Neural cell (in vitro differentiated cells): Measurements from ENCODE around the gene DLG2. TPM values are rescaled to one million over a fixed set of nuclear protein-coding genes. Genes with fewer than 3 reads are reported as not detected.

Experiments
- H2AFZ ChIP-seq: fragments of 200-600, 300-800 bp; sonication (generic), shearing (Covaris generic); 2 replicates; pipeline ENCODE4 v1.6.0; 2014; ENCODE audit warnings: low read depth, mild to moderate bottlenecking, antibody characterized with exemption, low read length, moderate library complexity
- H3F3A ChIP-seq: fragments of 200-600 bp; shearing (Covaris generic); 2 replicates; pipeline ENCODE4 v1.6.1; 2016; ENCODE audit warnings: mild to moderate bottlenecking, moderate library complexity, mixed read lengths, antibody characterized with exemption, low read length; ENCODE audit not compliant: insufficient read depth, poor library complexity, severe bottlenecking
- H3K27ac ChIP-seq: fragments of 200-600, 300-800 bp; sonication (generic), shearing (Covaris generic); 2 replicates; pipeline ENCODE4 v1.5.1; 2014; ENCODE audit warnings: mild to moderate bottlenecking, low read length, moderate library complexity
- H3K27me3 ChIP-seq: fragments of 300-800, 200-600 bp; sonication (generic), shearing (Covaris generic); 2 replicates; pipeline ENCODE4 v1.6.0; 2014; ENCODE audit warnings: mild to moderate bottlenecking, low read depth, low read length, moderate library complexity; ENCODE audit not compliant: insufficient read depth
- H3K36me3 ChIP-seq: fragments of 300-800, 200-600 bp; sonication (generic), shearing (Covaris generic); 2 replicates; pipeline ENCODE4 v1.5.1; 2014; ENCODE audit warnings: mild to moderate bottlenecking, antibody characterized with exemption, low read length, moderate library complexity; ENCODE audit not compliant: insufficient read depth
- H3K4me2 ChIP-seq: fragments of 300-800, 200-600 bp; sonication (generic), shearing (Covaris generic); 2 replicates; pipeline ENCODE4 v1.6.0; 2014; ENCODE audit warnings: mild to moderate bottlenecking, low read length
- H3K4me3 ChIP-seq: fragments of 300-800, 200-600 bp; sonication (generic), shearing (Covaris generic); 2 replicates; pipeline ENCODE4 v1.5.1; 2014; ENCODE audit warnings: mild to moderate bottlenecking, low read length, moderate library complexity
- H3K79me2 ChIP-seq: fragments of 200-600 bp; shearing (Covaris generic); replicated peaks from 2 replicates; pipeline ENCODE4 v1.6.0; 2014; ENCODE audit warnings: mild to moderate bottlenecking, low read length, moderate library complexity; ENCODE audit not compliant: insufficient read depth
- H3K9ac ChIP-seq: fragments of 300-800, 200-600 bp; sonication (generic), shearing (Covaris generic); 2 replicates; pipeline ENCODE4 v1.6.1; 2016; ENCODE audit warnings: mild to moderate bottlenecking, low read length, mixed read lengths
- H3K9me2 ChIP-seq: fragments of 200-600 bp; shearing (Covaris generic); 2 replicates; pipeline ENCODE4 v1.6.1; 2016; ENCODE audit warnings: mild to moderate bottlenecking, low read length, mixed read lengths; ENCODE audit not compliant: insufficient read depth
- H3K9me3 ChIP-seq: fragments of 200-600, 300-800 bp; sonication (generic), shearing (Covaris generic); 2 replicates; pipeline ENCODE4 v1.6.1; 2016; ENCODE audit warnings: mild to moderate bottlenecking, mixed run types, low read length, moderate library complexity, mixed read lengths
- H4K20me1 ChIP-seq: fragments of 200-600 bp; shearing (Covaris generic); 2 replicates; pipeline ENCODE4 v1.6.1; 2016; ENCODE audit warnings: mild to moderate bottlenecking, mixed run types; ENCODE audit not compliant: insufficient read depth
- EP300 ChIP-seq: fragments of 450-650 bp; conservative IDR thresholded peaks from 2 replicates; pipeline ENCODE4 v1.6.1; 2014; ENCODE audit warnings: antibody characterized with exemption, mild to moderate bottlenecking, moderate library complexity; ENCODE audit not compliant: poor library complexity, severe bottlenecking
- EZH2 ChIP-seq: fragments of 200-600, 300-800 bp; shearing (Covaris generic), sonication (generic); IDR thresholded peaks from 2 replicates; pipeline ENCODE4 v1.6.1; 2014; ENCODE audit warnings: antibody characterized with exemption, low read length, borderline replicate concordance, mild to moderate bottlenecking; ENCODE audit not compliant: insufficient read depth, poor library complexity, severe bottlenecking
- MXI1 ChIP-seq: fragments of 450-650 bp; conservative IDR thresholded peaks from 2 replicates; pipeline ENCODE4 v1.6.1; 2014; ENCODE audit warnings: antibody characterized with exemption, mild to moderate bottlenecking; ENCODE audit not compliant: poor library complexity, severe bottlenecking
- POLR2AphosphoS5 ChIP-seq: IDR thresholded peaks from 2 replicates; pipeline ENCODE4 v1.6.1; 2012
- RAD21 ChIP-seq: fragments of 450-650 bp; conservative IDR thresholded peaks from 2 replicates; pipeline ENCODE4 v1.6.1; 2014; ENCODE audit warnings: antibody characterized with exemption, mild to moderate bottlenecking, moderate library complexity
- SMC3 ChIP-seq: fragments of 450-650 bp; conservative IDR thresholded peaks from 2 replicates; pipeline ENCODE4 v1.6.1; 2014; ENCODE audit warnings: antibody characterized with exemption, mild to moderate bottlenecking, moderate library complexity; ENCODE audit not compliant: poor library complexity
- TAF1 ChIP-seq: IDR thresholded peaks from 2 replicates; pipeline ENCODE4 v1.6.1; 2012; ENCODE audit warnings: low read depth
- polyA plus RNA-seq: library from polyadenylated mRNA; depleted of rRNA; stranded (reverse); fragments of >200 nt; gene quantifications from 2 replicates; pipeline ENCODE4 v1.2.3, GENCODE V29; 2014
- TF ChIP-seq, protein P1 (sequence below): fragments of 450-650 bp; IDR thresholded peaks from 2 replicates; pipeline ENCODE4 v1.5.1; 2014; ENCODE audit warnings: antibody characterized with exemption, mild to moderate bottlenecking, moderate library complexity; ENCODE audit not compliant: poor library complexity, severe bottlenecking
- TF ChIP-seq, protein P2 (sequence below): IDR thresholded peaks from 2 replicates; pipeline ENCODE4 v1.6.1; 2012; ENCODE audit warnings: borderline replicate concordance

Gene DLG2
- polyA plus RNA-seq, 1 donor from 2014 or later: 179 TPM

DNA sequence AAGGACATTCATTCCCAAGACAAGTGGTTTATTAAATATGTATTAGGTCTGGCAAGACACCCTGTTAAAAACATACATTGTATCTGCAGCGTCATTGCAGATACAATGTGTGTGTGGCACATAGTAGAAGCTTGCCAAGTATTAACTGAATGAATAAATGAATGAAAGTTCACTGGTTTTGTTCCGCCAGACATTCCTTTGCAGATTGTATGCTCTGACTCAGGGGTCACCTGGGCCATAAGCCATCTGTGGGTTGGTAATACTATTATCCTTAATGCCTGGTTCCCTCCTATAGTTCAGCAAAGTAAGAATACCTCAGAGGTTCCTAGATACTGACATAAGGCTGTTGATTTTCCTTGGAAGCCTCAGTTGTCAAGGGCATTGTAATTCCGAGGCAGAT, 1963.7 kb downstream of the DLG2 start:
- Histone ChIP-seq H4K20me1 (no peaks in the 10 kb centered on the region), H3K4me2 (no peak overlapping the region), H3K27me3 (no peaks in the 10 kb centered on the region), H2AFZ (no peak overlapping the region), H3K9me2 (no peaks in the 10 kb centered on the region), H3K9ac (no peak overlapping the region), H3F3A (no peaks in the 10 kb centered on the region), H3K4me3 (no peak overlapping the region), H3K27ac (peak overlapping the region; percentile 60), H3K79me2 (peaks cover 86% of the 10 kb centered on the region), H3K36me3 (no peaks in the 10 kb centered on the region), H3K9me3 (no peaks in the 10 kb centered on the region)
- TF ChIP-seq SMC3 (no peak), EP300 (no peak), EZH2 (no peak), POLR2AphosphoS5 (no peak), MXI1 (no peak), TAF1 (no peak)
- TF ChIP-seq, protein P1, sequence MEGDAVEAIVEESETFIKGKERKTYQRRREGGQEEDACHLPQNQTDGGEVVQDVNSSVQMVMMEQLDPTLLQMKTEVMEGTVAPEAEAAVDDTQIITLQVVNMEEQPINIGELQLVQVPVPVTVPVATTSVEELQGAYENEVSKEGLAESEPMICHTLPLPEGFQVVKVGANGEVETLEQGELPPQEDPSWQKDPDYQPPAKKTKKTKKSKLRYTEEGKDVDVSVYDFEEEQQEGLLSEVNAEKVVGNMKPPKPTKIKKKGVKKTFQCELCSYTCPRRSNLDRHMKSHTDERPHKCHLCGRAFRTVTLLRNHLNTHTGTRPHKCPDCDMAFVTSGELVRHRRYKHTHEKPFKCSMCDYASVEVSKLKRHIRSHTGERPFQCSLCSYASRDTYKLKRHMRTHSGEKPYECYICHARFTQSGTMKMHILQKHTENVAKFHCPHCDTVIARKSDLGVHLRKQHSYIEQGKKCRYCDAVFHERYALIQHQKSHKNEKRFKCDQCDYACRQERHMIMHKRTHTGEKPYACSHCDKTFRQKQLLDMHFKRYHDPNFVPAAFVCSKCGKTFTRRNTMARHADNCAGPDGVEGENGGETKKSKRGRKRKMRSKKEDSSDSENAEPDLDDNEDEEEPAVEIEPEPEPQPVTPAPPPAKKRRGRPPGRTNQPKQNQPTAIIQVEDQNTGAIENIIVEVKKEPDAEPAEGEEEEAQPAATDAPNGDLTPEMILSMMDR: no peak
- TF ChIP-seq, protein P2, sequence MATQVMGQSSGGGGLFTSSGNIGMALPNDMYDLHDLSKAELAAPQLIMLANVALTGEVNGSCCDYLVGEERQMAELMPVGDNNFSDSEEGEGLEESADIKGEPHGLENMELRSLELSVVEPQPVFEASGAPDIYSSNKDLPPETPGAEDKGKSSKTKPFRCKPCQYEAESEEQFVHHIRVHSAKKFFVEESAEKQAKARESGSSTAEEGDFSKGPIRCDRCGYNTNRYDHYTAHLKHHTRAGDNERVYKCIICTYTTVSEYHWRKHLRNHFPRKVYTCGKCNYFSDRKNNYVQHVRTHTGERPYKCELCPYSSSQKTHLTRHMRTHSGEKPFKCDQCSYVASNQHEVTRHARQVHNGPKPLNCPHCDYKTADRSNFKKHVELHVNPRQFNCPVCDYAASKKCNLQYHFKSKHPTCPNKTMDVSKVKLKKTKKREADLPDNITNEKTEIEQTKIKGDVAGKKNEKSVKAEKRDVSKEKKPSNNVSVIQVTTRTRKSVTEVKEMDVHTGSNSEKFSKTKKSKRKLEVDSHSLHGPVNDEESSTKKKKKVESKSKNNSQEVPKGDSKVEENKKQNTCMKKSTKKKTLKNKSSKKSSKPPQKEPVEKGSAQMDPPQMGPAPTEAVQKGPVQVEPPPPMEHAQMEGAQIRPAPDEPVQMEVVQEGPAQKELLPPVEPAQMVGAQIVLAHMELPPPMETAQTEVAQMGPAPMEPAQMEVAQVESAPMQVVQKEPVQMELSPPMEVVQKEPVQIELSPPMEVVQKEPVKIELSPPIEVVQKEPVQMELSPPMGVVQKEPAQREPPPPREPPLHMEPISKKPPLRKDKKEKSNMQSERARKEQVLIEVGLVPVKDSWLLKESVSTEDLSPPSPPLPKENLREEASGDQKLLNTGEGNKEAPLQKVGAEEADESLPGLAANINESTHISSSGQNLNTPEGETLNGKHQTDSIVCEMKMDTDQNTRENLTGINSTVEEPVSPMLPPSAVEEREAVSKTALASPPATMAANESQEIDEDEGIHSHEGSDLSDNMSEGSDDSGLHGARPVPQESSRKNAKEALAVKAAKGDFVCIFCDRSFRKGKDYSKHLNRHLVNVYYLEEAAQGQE: no peak

DNA sequence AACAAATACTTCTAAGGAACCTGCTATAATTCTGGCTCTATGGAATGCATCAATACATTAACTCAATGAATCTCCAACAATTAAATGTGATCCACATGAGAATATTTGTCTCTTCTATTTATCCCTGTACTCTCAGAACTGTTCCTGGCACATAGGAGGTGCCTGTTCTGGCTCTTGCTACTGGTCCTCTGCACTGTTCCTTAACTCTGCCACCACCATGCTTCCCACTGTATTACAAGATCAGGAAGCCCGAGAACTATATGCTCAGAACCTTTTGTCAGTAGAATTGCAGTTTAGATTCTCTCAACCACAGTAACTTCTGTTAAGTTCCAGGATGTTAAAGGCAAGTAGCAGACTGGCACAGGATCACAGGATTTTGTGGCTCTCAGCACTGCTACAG, 1964.7 kb downstream of the DLG2 start:
- H3K79me2 ChIP-seq: peaks cover 88% of the 10 kb centered on the region
- no peaks in the 10 kb centered on the region for H3K27me3 ChIP-seq
- no peaks in the 10 kb centered on the region for H3K36me3 ChIP-seq
- no peak overlapping the region for H3K9ac ChIP-seq
- no peaks in the 10 kb centered on the region for H3F3A ChIP-seq
- no peaks in the 10 kb centered on the region for H4K20me1 ChIP-seq
- TF ChIP-seq, protein P1: no peak
- TF ChIP-seq EP300 (no peak), POLR2AphosphoS5 (no peak), RAD21 (no peak), MXI1 (no peak), EZH2 (no peak), TAF1 (no peak), SMC3 (no peak)
- TF ChIP-seq, protein P2: no peak
- no peaks in the 10 kb centered on the region for H3K9me3 ChIP-seq
- peak overlapping the region; percentile 22 for H3K4me3 ChIP-seq
- peak overlapping the region; percentile 60 for H3K27ac ChIP-seq
- H3K9me2 ChIP-seq: no peaks in the 10 kb centered on the region
- no peak overlapping the region for H3K4me2 ChIP-seq
- no peak overlapping the region for H2AFZ ChIP-seq
